ENCODE measurements around the gene TMEM82. TPM values are rescaled to one million over a fixed set of nuclear protein-coding genes. Genes with fewer than 3 reads are reported as not detected.
"Not testable (repeated sequence)": the region's sequence is repeated elsewhere in the genome, so short reads cannot be mapped to it uniquely, and the experiment has no call there.

TMEM82 gene
- total RNA-seq, result not detected in 2 replicates

GRCh38 chr1:15742339-15742801, at the start of gene TMEM82:
TMEM82 (plus strand) TSS chr1:15742499; CDS start chr1:15742560, 61 bp downstream.
- no peak for DNase-seq (ENCODE audit: low read depth in 2 of 2)

- DNase-seq (ENCODE audit: low read depth in 2 of 2), result no peak
These were observed 48.9 kb upstream of the TMEM82 start for GRCh38 chr1:15693371-15693770.

GRCh38 chr1:15696956-15697521, 45.3 kb upstream of the TMEM82 start:
- DNase-seq (ENCODE audit: low read depth in 2 of 2), result peak; percentile 20 to 24

GRCh38 chr1:15698201-15698600, 44.1 kb upstream of the TMEM82 start:
- DNase-seq (ENCODE audit: low read depth in 2 of 2), result no peak

GRCh38 chr1:15699321-15699720, 43.0 kb upstream of the TMEM82 start:
- DNase-seq (ENCODE audit: low read depth in 2 of 2), result not testable (repeated sequence)

GRCh38 chr1:15700508-15700907, 41.8 kb upstream of the TMEM82 start:
- no peak for DNase-seq (ENCODE audit: low read depth in 2 of 2)

GRCh38 chr1:15701784-15702183, 40.5 kb upstream of the TMEM82 start:
- DNase-seq (ENCODE audit: low read depth in 2 of 2), result no peak

GRCh38 chr1:15702722-15703550, 39.4 kb upstream of the TMEM82 start:
- DNase-seq (ENCODE audit: low read depth in 2 of 2), result peak; percentile 17 to 21

GRCh38 chr1:15703562-15703961, 38.7 kb upstream of the TMEM82 start:
- peak in 1 of 2 donors; percentile 74 for DNase-seq (ENCODE audit: low read depth in 2 of 2)

- DNase-seq (ENCODE audit: low read depth in 2 of 2), result no peak
These were observed 37.6 kb upstream of the TMEM82 start for GRCh38 chr1:15704526-15705183.

- no peak for DNase-seq (ENCODE audit: low read depth in 2 of 2)
These were observed 37.1 kb upstream of the TMEM82 start for GRCh38 chr1:15705184-15705566.

GRCh38 chr1:15706751-15707150, 35.5 kb upstream of the TMEM82 start:
- no peak for DNase-seq (ENCODE audit: low read depth in 2 of 2)

GRCh38 chr1:15707239-15707925, 34.9 kb upstream of the TMEM82 start:
- no peak for DNase-seq (ENCODE audit: low read depth in 2 of 2)

- DNase-seq (ENCODE audit: low read depth in 2 of 2), result no peak
These were observed 33.7 kb upstream of the TMEM82 start for GRCh38 chr1:15708486-15709137.

GRCh38 chr1:15709226-15709625, 33.1 kb upstream of the TMEM82 start:
- DNase-seq (ENCODE audit: low read depth in 2 of 2), result no peak

GRCh38 chr1:15712168-15712567, 30.1 kb upstream of the TMEM82 start:
- no peak for DNase-seq (ENCODE audit: low read depth in 2 of 2)

GRCh38 chr1:15714406-15715136, 27.7 kb upstream of the TMEM82 start:
- peak in 1 of 2 donors; percentile 38 for DNase-seq (ENCODE audit: low read depth in 2 of 2)

- DNase-seq (ENCODE audit: low read depth in 2 of 2), result no peak
These were observed 24.7 kb upstream of the TMEM82 start for GRCh38 chr1:15717418-15718125.

GRCh38 chr1:15718199-15718601, 24.1 kb upstream of the TMEM82 start:
- DNase-seq (ENCODE audit: low read depth in 2 of 2), result no peak
